GM23338 (cell line): ENCODE measurements around the gene ZGPAT. TPM values are rescaled to one million over a fixed set of nuclear protein-coding genes. Genes with fewer than 3 reads are reported as not detected.
"Not testable (repeated sequence)": the region's sequence is repeated elsewhere in the genome, so short reads cannot be mapped to it uniquely, and the experiment has no call there.

Experiments
- ATAC-seq: fragments of 200-7000 bp; cut with Tn5 transposase; 3 replicates; pipeline ENCODE4 v1.9.1; 2020
- DNase-seq: peaks from one replicate; pipeline ENCODE4 v3.0.0-alpha.2; 2015; ENCODE audit warnings: low spot score
- H2AFZ ChIP-seq: fragments of 200-600 bp; sonication (generic); 2 replicates; pipeline ENCODE4 v1.8.0; 2016; ENCODE audit warnings: antibody characterized with exemption, mild to moderate bottlenecking, moderate library complexity
- H3F3A ChIP-seq: fragments of 200-600 bp; sonication (generic); replicated peaks from 2 replicates; pipeline ENCODE4 v1.8.0; 2017; ENCODE audit warnings: antibody characterized with exemption, mixed run types, low read depth
- H3K27ac ChIP-seq: fragments of 200-600 bp; sonication (generic); 2 replicates; pipeline ENCODE4 v1.6.1; 2016; ENCODE audit warnings: low read depth
- H3K27me3 ChIP-seq: fragments of 200-600 bp; sonication (generic); 2 replicates; pipeline ENCODE4 v1.8.0; 2016; ENCODE audit warnings: mild to moderate bottlenecking, mixed run types, moderate library complexity; ENCODE audit not compliant: insufficient read depth
- H3K36me3 ChIP-seq: fragments of 200-600 bp; sonication (generic); 2 replicates; pipeline ENCODE4 v1.8.0; 2016; ENCODE audit warnings: mild to moderate bottlenecking; ENCODE audit not compliant: insufficient read depth
- H3K4me1 ChIP-seq: fragments of 200-600 bp; sonication (generic); 2 replicates; pipeline ENCODE4 v1.8.0; 2016; ENCODE audit warnings: mild to moderate bottlenecking, moderate library complexity; ENCODE audit not compliant: insufficient read depth
- H3K4me2 ChIP-seq: fragments of 200-600 bp; sonication (generic); 2 replicates; pipeline ENCODE4 v1.7.1; 2017; ENCODE audit warnings: mixed run types
- H3K4me3 ChIP-seq: fragments of 200-600 bp; sonication (generic); 2 replicates; pipeline ENCODE4 v1.6.1; 2016; ENCODE audit warnings: mixed run types
- H3K79me2 ChIP-seq: fragments of 200-600 bp; sonication (generic); replicated peaks from 2 replicates; pipeline ENCODE4 v1.8.0; 2017; ENCODE audit warnings: mild to moderate bottlenecking; ENCODE audit not compliant: insufficient read depth
- H3K9me2 ChIP-seq: fragments of 200-600 bp; sonication (generic); 2 replicates; pipeline ENCODE4 v1.8.0; 2017; ENCODE audit not compliant: insufficient read depth
- H4K20me1 ChIP-seq: fragments of 200-600 bp; sonication (generic); replicated peaks from 2 replicates; pipeline ENCODE4 v1.8.0; 2017; ENCODE audit warnings: mild to moderate bottlenecking; ENCODE audit not compliant: insufficient read depth
- H3K27ac Mint-ChIP-seq: 2 replicates; pipeline ENCODE4 v1.8.0; 2020; ENCODE audit warnings: inconsistent platforms, mild to moderate bottlenecking, moderate library complexity, mixed read lengths
- H3K27me3 Mint-ChIP-seq: 3 replicates; pipeline ENCODE4 v1.8.0; 2022; ENCODE audit warnings: low read depth, mild to moderate bottlenecking, moderate library complexity, mixed read lengths, inconsistent platforms; ENCODE audit not compliant: insufficient read depth, poor library complexity
- H3K36me3 Mint-ChIP-seq: 3 replicates; pipeline ENCODE4 v1.8.0; 2021; ENCODE audit warnings: low read depth, mild to moderate bottlenecking, inconsistent platforms, moderate library complexity, mixed read lengths
- H3K4me1 Mint-ChIP-seq: 3 replicates; pipeline ENCODE4 v1.8.0; 2020; ENCODE audit warnings: mild to moderate bottlenecking, inconsistent platforms, mixed read lengths
- H3K4me3 Mint-ChIP-seq: 3 replicates; pipeline ENCODE4 v1.8.0; 2021; ENCODE audit warnings: moderate library complexity, mild to moderate bottlenecking, inconsistent platforms, mixed read lengths
- H3K9me3 Mint-ChIP-seq: 3 replicates; pipeline ENCODE4 v1.8.0; 2020; ENCODE audit warnings: moderate library complexity, mild to moderate bottlenecking, inconsistent platforms, mixed read lengths
- CREB1 ChIP-seq: fragments of 250-450 bp; sonication (Bioruptor Pico); IDR thresholded peaks from 2 replicates; pipeline ENCODE4 v1.5.0; 2020; ENCODE audit warnings: low read depth, mild to moderate bottlenecking, moderate library complexity
- ZNF114 ChIP-seq: fragments of 250-450 bp; sonication (Bioruptor Pico); IDR thresholded peaks from 2 replicates; pipeline ENCODE4 v1.5.0; 2020; ENCODE audit warnings: mild to moderate bottlenecking, moderate library complexity
- polyA plus RNA-seq: library from polyadenylated mRNA; unstranded; fragments of >200 nt; fragmentation: Nextera tagmentation; extraction: Ambion mirVana; gene quantifications from 2 replicates; pipeline ENCODE4 v1.2.1, GENCODE V29; 2016
- total RNA-seq: library from RNA; depleted of rRNA; stranded (reverse); fragments of >200 nt; shearing (Covaris generic); gene quantifications from 2 replicates; pipeline ENCODE4 v1.2.3, GENCODE V29; 2014
- TF ChIP-seq, protein P1 (sequence below): fragments of 250-450 bp; sonication (Bioruptor Pico); IDR thresholded peaks from 2 replicates; pipeline ENCODE4 v1.5.0; 2020; ENCODE audit warnings: mild to moderate bottlenecking, moderate library complexity

The ZGPAT gene
- total and polyA plus RNA-seq, 2 experiments from 2014 or later, result 25.0 to 39.2 TPM

GRCh38 chr20:63718996-63719395, 11.2 kb downstream of the ZGPAT start (continued):
- TF ChIP-seq, protein P1, sequence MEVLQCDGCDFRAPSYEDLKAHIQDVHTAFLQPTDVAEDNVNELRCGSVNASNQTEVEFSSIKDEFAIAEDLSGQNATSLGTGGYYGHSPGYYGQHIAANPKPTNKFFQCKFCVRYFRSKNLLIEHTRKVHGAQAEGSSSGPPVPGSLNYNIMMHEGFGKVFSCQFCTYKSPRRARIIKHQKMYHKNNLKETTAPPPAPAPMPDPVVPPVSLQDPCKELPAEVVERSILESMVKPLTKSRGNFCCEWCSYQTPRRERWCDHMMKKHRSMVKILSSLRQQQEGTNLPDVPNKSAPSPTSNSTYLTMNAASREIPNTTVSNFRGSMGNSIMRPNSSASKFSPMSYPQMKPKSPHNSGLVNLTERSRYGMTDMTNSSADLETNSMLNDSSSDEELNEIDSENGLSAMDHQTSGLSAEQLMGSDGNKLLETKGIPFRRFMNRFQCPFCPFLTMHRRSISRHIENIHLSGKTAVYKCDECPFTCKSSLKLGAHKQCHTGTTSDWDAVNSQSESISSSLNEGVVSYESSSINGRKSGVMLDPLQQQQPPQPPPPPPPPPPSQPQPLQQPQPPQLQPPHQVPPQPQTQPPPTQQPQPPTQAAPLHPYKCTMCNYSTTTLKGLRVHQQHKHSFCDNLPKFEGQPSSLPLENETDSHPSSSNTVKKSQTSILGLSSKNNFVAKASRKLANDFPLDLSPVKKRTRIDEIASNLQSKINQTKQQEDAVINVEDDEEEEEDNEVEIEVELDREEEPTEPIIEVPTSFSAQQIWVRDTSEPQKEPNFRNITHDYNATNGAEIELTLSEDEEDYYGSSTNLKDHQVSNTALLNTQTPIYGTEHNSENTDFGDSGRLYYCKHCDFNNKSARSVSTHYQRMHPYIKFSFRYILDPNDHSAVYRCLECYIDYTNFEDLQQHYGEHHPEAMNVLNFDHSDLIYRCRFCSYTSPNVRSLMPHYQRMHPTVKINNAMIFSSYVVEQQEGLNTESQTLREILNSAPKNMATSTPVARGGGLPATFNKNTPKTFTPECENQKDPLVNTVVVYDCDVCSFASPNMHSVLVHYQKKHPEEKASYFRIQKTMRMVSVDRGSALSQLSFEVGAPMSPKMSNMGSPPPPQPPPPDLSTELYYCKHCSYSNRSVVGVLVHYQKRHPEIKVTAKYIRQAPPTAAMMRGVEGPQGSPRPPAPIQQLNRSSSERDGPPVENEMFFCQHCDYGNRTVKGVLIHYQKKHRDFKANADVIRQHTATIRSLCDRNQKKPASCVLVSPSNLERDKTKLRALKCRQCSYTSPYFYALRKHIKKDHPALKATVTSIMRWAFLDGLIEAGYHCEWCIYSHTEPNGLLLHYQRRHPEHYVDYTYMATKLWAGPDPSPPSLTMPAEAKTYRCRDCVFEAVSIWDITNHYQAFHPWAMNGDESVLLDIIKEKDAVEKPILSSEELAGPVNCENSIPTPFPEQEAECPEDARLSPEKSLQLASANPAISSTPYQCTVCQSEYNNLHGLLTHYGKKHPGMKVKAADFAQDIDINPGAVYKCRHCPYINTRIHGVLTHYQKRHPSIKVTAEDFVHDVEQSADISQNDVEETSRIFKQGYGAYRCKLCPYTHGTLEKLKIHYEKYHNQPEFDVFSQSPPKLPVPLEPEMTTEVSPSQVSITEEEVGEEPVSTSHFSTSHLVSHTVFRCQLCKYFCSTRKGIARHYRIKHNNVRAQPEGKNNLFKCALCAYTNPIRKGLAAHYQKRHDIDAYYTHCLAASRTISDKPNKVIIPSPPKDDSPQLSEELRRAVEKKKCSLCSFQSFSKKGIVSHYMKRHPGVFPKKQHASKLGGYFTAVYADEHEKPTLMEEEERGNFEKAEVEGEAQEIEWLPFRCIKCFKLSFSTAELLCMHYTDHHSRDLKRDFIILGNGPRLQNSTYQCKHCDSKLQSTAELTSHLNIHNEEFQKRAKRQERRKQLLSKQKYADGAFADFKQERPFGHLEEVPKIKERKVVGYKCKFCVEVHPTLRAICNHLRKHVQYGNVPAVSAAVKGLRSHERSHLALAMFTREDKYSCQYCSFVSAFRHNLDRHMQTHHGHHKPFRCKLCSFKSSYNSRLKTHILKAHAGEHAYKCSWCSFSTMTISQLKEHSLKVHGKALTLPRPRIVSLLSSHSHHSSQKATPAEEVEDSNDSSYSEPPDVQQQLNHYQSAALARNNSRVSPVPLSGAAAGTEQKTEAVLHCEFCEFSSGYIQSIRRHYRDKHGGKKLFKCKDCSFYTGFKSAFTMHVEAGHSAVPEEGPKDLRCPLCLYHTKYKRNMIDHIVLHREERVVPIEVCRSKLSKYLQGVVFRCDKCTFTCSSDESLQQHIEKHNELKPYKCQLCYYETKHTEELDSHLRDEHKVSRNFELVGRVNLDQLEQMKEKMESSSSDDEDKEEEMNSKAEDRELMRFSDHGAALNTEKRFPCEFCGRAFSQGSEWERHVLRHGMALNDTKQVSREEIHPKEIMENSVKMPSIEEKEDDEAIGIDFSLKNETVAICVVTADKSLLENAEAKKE (CRISPR knock-in tag), result no peak
- no peak for TF ChIP-seq CREB1 (CRISPR knock-in tag)
- no peak for TF ChIP-seq ZNF114 (CRISPR knock-in tag)

DNA sequence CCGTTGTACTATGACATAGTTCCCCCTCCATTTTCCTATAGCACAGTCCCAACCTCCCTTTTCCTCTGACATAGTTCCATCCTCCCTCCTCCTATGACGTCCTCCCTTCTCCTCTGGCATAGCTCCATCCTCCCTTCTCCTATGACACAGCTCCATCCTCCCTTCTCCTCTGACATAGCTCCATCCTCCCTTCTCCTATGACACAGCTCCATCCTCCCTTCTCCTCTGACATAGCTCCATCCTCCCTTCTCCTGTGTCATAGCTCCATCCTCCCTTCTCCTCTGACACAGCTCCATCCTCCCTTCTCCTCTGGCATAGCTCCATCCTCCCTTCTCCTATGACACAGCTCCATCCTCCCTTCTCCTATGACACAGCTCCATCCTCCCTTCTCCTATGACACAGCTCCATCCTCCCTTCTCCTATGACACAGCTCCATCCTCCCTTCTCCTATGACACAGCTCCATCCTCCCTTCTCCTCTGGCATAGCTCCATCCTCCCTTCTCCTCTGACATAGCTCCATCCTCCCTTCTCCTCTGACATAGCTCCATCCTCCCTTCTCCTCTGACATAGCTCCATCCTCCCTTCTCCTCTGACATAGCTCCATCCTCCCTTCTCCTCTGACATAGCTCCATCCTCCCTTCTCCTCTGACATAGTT, 15.3 kb downstream of the ZGPAT start:
- not testable (repeated sequence) for H3F3A ChIP-seq, H3K9me2 ChIP-seq, H3K4me2 ChIP-seq, H3K4me1 Mint-ChIP-seq, ATAC-seq, H3K4me1 ChIP-seq, H3K36me3 ChIP-seq, DNase-seq, H3K27me3 ChIP-seq, H3K27ac Mint-ChIP-seq, H3K9me3 Mint-ChIP-seq, H3K4me3 Mint-ChIP-seq, H2AFZ ChIP-seq, H3K27me3 Mint-ChIP-seq, H3K27ac ChIP-seq, H3K4me3 ChIP-seq
- Histone ChIP-seq H3K79me2 (peaks cover 40% of the 10 kb centered on the region), H4K20me1 (peaks cover 13% of the 10 kb centered on the region)
- H3K36me3 Mint-ChIP-seq, result peaks cover 40% of the 10 kb centered on the region

DNA sequence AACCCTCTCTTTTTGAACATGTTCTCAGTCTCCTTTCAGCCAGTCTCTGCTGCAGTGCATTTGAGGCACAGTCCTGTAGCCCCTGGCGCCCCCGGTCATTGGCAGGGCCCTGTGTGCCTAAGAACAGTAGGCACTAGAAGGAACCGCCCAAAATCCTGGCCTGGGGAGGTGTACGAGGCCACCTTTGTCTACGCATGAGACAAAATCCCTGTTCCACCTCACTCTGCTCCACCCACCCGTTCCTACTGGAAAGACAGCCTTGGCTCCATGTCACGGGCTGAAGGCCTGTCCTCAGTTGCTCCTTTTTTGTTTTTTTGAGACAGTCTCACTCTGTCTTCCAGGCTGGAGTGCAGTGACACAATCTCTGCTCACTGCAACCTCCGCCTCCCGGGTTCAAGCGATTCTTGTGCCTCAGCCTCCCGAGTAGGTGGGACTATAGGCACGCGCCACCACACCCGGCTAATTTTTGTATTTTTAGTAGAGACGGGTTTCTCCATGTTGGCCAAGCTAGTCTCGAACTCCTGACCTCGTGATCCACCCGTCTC, 22.4 kb downstream of the ZGPAT start:
- H3K4me3 Mint-ChIP-seq, H3K4me2 ChIP-seq, H3K27ac Mint-ChIP-seq, H2AFZ ChIP-seq, H3K4me1 ChIP-seq, DNase-seq, H3K79me2 ChIP-seq, H3K9me2 ChIP-seq, H3K27ac ChIP-seq, H4K20me1 ChIP-seq, H3K36me3 ChIP-seq, H3K4me3 ChIP-seq, H3K27me3 Mint-ChIP-seq, H3K9me3 Mint-ChIP-seq, H3K4me1 Mint-ChIP-seq, ATAC-seq, H3K27me3 ChIP-seq: not testable (repeated sequence)
- H3K36me3 Mint-ChIP-seq, result peaks cover 27% of the 10 kb centered on the region
- H3F3A ChIP-seq, result peaks cover 12% of the 10 kb centered on the region
